ENCODE measurements around the gene SLC22A5.

DNA sequence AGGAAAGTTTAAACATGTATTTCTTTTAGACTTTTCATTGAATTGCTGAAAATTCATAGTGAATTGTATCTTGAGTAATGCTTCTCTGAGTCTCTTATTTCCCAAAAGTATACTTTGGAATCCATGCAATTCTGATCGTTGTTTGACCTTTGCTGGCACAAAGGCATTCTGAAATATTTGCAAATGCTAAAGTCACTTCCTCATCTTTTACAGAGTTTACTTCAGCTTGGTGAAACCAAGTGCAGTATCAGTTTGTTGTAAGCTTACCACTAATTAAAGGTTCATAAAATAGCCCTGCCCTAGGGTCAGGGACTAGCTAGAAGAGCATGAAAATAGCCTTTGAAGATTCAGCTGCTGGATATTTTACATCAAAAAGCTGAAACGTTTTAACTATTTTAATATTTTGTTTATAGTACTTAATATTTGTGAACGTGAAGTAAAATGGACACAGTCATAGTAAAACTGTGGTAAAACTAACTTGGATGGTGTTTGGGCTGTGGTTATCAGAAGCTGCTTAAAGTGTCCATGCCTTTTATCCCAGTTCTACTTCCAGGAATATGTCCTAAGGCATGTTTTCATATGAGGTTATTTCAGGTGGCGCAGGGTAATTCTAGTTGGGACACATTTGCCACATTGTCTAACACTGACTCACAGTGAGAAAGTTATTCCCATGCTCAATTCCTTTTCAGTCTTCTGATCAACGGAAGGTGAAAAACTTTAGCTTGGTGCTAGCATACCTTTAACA, 45.3 kb downstream of the SLC22A5 start:
- TF ChIP-seq CTCF (IDR thresholded peaks at IDR 0.05 in 2 of 3, conservative IDR thresholded peaks at IDR 0.05 in 1 of 3; ENCODE audit: control insufficient read depth in 2 of 3, extremely low read depth in 1 of 3, insufficient read depth in 1 of 3, low read depth in 3 of 3, low read length in 3 of 3) (no peak), RFX5 (IDR thresholded peaks at IDR 0.05; ENCODE audit: low read depth, low read length) (no peak), CREM (IDR thresholded peaks at IDR 0.05; ENCODE audit: low read depth) (no peak), BMI1 (IDR thresholded peaks at IDR 0.05; ENCODE audit: borderline replicate concordance) (no peak), YY1 (IDR thresholded peaks at IDR 0.05; ENCODE audit: low read depth, low read length) (no peak), MTA3 (IDR thresholded peaks at IDR 0.05; ENCODE audit: borderline replicate concordance, low read length) (no peak), NFYB (IDR thresholded peaks at IDR 0.05; ENCODE audit: insufficient read depth, low read depth, low read length) (no peak), HDAC2 (IDR thresholded peaks at IDR 0.05) (no peak), PBX3 (IDR thresholded peaks at IDR 0.05; ENCODE audit: insufficient replicate concordance, low read depth, low read length) (no peak), POLR2AphosphoS2 (IDR thresholded peaks at IDR 0.05; ENCODE audit: low read depth, low read length) (no peak)
- TF ChIP-seq, protein P1, sequence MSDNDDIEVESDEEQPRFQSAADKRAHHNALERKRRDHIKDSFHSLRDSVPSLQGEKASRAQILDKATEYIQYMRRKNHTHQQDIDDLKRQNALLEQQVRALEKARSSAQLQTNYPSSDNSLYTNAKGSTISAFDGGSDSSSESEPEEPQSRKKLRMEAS (IDR thresholded peaks at IDR 0.05; ENCODE audit: low read depth, low read length), result no peak

Measured in GM12878 (cell line).